Duodenal mucosa (tissue), 2 donors: ENCODE data around the gene DDX47.

Source experiments
- H3K27ac ChIP-seq: one replicate; pipeline ENCODE4 v1.7.0; 2013; ENCODE audit warnings: low read depth, low read length
- H3K27me3 ChIP-seq, 2 donors: one replicate each; pipeline ENCODE4 v1.7.0; 2013; ENCODE audit warnings: low read length in 2 of 2, control low read depth in 1 of 2; ENCODE audit not compliant: insufficient read depth in 2 of 2, control insufficient read depth in 1 of 2
- H3K36me3 ChIP-seq, 2 donors: one replicate each; pipeline ENCODE4 v1.7.0; 2013; ENCODE audit warnings: low read length in 2 of 2, control low read depth in 1 of 2; ENCODE audit not compliant: insufficient read depth in 2 of 2, control insufficient read depth in 1 of 2
- H3K4me1 ChIP-seq, 2 donors: one replicate each; pipeline ENCODE4 v1.7.0; 2013; ENCODE audit warnings: low read length in 2 of 2, control low read depth in 1 of 2; ENCODE audit not compliant: insufficient read depth in 2 of 2, control insufficient read depth in 1 of 2
- H3K4me3 ChIP-seq, 2 donors: one replicate each; pipeline ENCODE4 v1.7.0; 2013; ENCODE audit warnings: low read length in 2 of 2, low read depth in 1 of 2
- H3K9ac ChIP-seq, 2 donors: one replicate each; pipeline ENCODE4 v1.7.0; 2013; ENCODE audit warnings: low read length in 2 of 2, low read depth in 1 of 2
- H3K9me3 ChIP-seq, 2 donors: one replicate each; pipeline ENCODE4 v1.7.0; 2013; ENCODE audit warnings: low read length in 2 of 2, control low read depth in 1 of 2; ENCODE audit not compliant: control insufficient read depth in 1 of 2

DDX47 gene

GRCh38 chr12:12813120-12814101 is at the start of gene DDX47:
DDX47 (plus strand) TSS chr12:12813346; CDS start chr12:12813368, 22 bp downstream.
- Histone ChIP-seq H3K27ac (no peak within 1 kb of the TSS), H3K9me3 (no peaks in the 10 kb centered on the region), H3K4me1 (peaks cover 18 to 33% of the 10 kb centered on the region in 2 donors), H3K4me3 (peak within 1 kb of the TSS; percentile 91 to 92), H3K36me3 (no peaks in the 10 kb centered on the region), H3K9ac (peak within 1 kb of the TSS; percentile 54 to 84), H3K27me3 (no peaks in the 10 kb centered on the region)

- Histone ChIP-seq H3K27ac (no peak overlapping the region), H3K9ac (no peak overlapping the region), H3K9me3 (no peaks in the 10 kb centered on the region), H3K4me3 (no peak overlapping the region), H3K27me3 (no peaks in the 10 kb centered on the region), H3K4me1 (no peaks in the 10 kb centered on the region), H3K36me3 (no peaks in the 10 kb centered on the region)
These were observed 48.3 kb upstream of the DDX47 start for GRCh38 chr12:12764824-12765223.

- no peaks in the 10 kb centered on the region for H3K9me3 ChIP-seq
- no peak overlapping the region for H3K4me3 ChIP-seq
- no peak overlapping the region for H3K27ac ChIP-seq
- peaks cover 0 to 4% of the 10 kb centered on the region in 2 donors for H3K4me1 ChIP-seq
- no peaks in the 10 kb centered on the region for H3K36me3 ChIP-seq
- no peaks in the 10 kb centered on the region for H3K27me3 ChIP-seq
- no peak overlapping the region for H3K9ac ChIP-seq
These were observed 42.9 kb upstream of the DDX47 start for GRCh38 chr12:12770262-12770661.

GRCh38 chr12:12774791-12775190 is 38.4 kb upstream of the DDX47 start:
- H3K9me3 ChIP-seq: no peaks in the 10 kb centered on the region
- no peaks in the 10 kb centered on the region for H3K27me3 ChIP-seq
- H3K4me3 ChIP-seq: no peak overlapping the region
- H3K27ac ChIP-seq: no peak overlapping the region
- peaks cover 17 to 20% of the 10 kb centered on the region in 2 donors for H3K4me1 ChIP-seq
- H3K36me3 ChIP-seq: no peaks in the 10 kb centered on the region
- no peak overlapping the region for H3K9ac ChIP-seq

- Histone ChIP-seq H3K4me3 (no peak overlapping the region), H3K27me3 (no peaks in the 10 kb centered on the region), H3K9ac (no peak overlapping the region), H3K27ac (no peak overlapping the region), H3K9me3 (no peaks in the 10 kb centered on the region), H3K36me3 (no peaks in the 10 kb centered on the region), H3K4me1 (peaks cover 21 to 23% of the 10 kb centered on the region in 2 donors)
These were observed 36.9 kb upstream of the DDX47 start for GRCh38 chr12:12776261-12776660.

- H3K4me3 ChIP-seq: no peak overlapping the region
- no peaks in the 10 kb centered on the region for H3K9me3 ChIP-seq
- no peak overlapping the region for H3K27ac ChIP-seq
- H3K9ac ChIP-seq: no peak overlapping the region
- H3K4me1 ChIP-seq: peaks cover 21 to 23% of the 10 kb centered on the region in 2 donors
- no peaks in the 10 kb centered on the region for H3K36me3 ChIP-seq
- no peaks in the 10 kb centered on the region for H3K27me3 ChIP-seq
These were observed 36.1 kb upstream of the DDX47 start for GRCh38 chr12:12777092-12777491.

- no peaks in the 10 kb centered on the region for H3K9me3 ChIP-seq
- no peak overlapping the region for H3K4me3 ChIP-seq
- H3K4me1 ChIP-seq: peaks cover 21 to 23% of the 10 kb centered on the region in 2 donors
- H3K27ac ChIP-seq: no peak overlapping the region
- H3K9ac ChIP-seq: no peak overlapping the region
- no peaks in the 10 kb centered on the region for H3K27me3 ChIP-seq
- H3K36me3 ChIP-seq: no peaks in the 10 kb centered on the region
These were observed 34.1 kb upstream of the DDX47 start for GRCh38 chr12:12779007-12779406.

- H3K9ac ChIP-seq: no peak overlapping the region
- peaks cover 21 to 23% of the 10 kb centered on the region in 2 donors for H3K4me1 ChIP-seq
- no peaks in the 10 kb centered on the region for H3K36me3 ChIP-seq
- no peak overlapping the region for H3K4me3 ChIP-seq
- no peaks in the 10 kb centered on the region for H3K9me3 ChIP-seq
- H3K27me3 ChIP-seq: no peaks in the 10 kb centered on the region
- no peak overlapping the region for H3K27ac ChIP-seq
These were observed 33.6 kb upstream of the DDX47 start for GRCh38 chr12:12779529-12779928.

GRCh38 chr12:12784116-12784515 is 29.0 kb upstream of the DDX47 start:
- no peak overlapping the region for H3K27ac ChIP-seq
- no peaks in the 10 kb centered on the region for H3K27me3 ChIP-seq
- H3K9ac ChIP-seq: no peak overlapping the region
- no peaks in the 10 kb centered on the region for H3K9me3 ChIP-seq
- no peaks in the 10 kb centered on the region for H3K36me3 ChIP-seq
- peaks cover 33 to 35% of the 10 kb centered on the region in 2 donors for H3K4me1 ChIP-seq
- H3K4me3 ChIP-seq: no peak overlapping the region

- no peaks in the 10 kb centered on the region for H3K9me3 ChIP-seq
- no peaks in the 10 kb centered on the region for H3K27me3 ChIP-seq
- peaks cover 29 to 33% of the 10 kb centered on the region in 2 donors for H3K4me1 ChIP-seq
- H3K27ac ChIP-seq: peak within 1 kb of the TSS; percentile 79
- no peaks in the 10 kb centered on the region for H3K36me3 ChIP-seq
- H3K9ac ChIP-seq: peak within 1 kb of the TSS; percentile 86 to 97
- H3K4me3 ChIP-seq: peak within 1 kb of the TSS; percentile 89 to 90
These were observed 28.0 kb upstream of the DDX47 start, which contains the start of gene APOLD1 for GRCh38 chr12:12784911-12785814. APOLD1 (plus strand) TSS chr12:12785659; CDS start chr12:12785692, 33 bp downstream.
